Stimulated activated CD8-positive, alpha-beta memory T cell treated with anti-CD3 and anti-CD28 coated beads, Interleukin-4, amount 100 ng/mL, for 48 hours (primary cell): ENCODE measurements around the gene FMOD.
"Not testable (repeated sequence)": the region's sequence is repeated elsewhere in the genome, so short reads cannot be mapped to it uniquely, and the experiment has no call there.

Source experiments
- DNase-seq: peaks from one replicate; pipeline ENCODE4 v3.0.0-alpha.2; 2020

The FMOD gene

GRCh38 chr1:203325026-203325417, 25.9 kb downstream of the FMOD start:
- peak; percentile 69 for DNase-seq

GRCh38 chr1:203324105-203325025, 26.6 kb downstream of the FMOD start:
- peak; percentile 51 for DNase-seq

- no peak for DNase-seq
These were observed 27.3 kb downstream of the FMOD start for GRCh38 chr1:203323587-203323986.

GRCh38 chr1:203322500-203323179, 28.3 kb downstream of the FMOD start:
- DNase-seq, result no peak

GRCh38 chr1:203321273-203322052, 29.5 kb downstream of the FMOD start:
- no peak for DNase-seq

- DNase-seq, result peak; percentile 52
These were observed 30.2 kb downstream of the FMOD start for GRCh38 chr1:203320591-203321272.

GRCh38 chr1:203318229-203318517, 32.7 kb downstream of the FMOD start:
- no peak for DNase-seq

GRCh38 chr1:203317429-203318228, 33.3 kb downstream of the FMOD start:
- no peak for DNase-seq

- DNase-seq, result no peak
These were observed 34.3 kb downstream of the FMOD start for GRCh38 chr1:203316626-203317093.

- not testable (repeated sequence) for DNase-seq
These were observed 36.7 kb downstream of the FMOD start for GRCh38 chr1:203314025-203314759.

GRCh38 chr1:203311368-203312301, 39.3 kb downstream of the FMOD start:
- no peak for DNase-seq

GRCh38 chr1:203308923-203309331, 42.0 kb downstream of the FMOD start:
- no peak for DNase-seq

GRCh38 chr1:203308328-203308922, 42.5 kb downstream of the FMOD start:
- DNase-seq, result no peak

GRCh38 chr1:203307641-203308126, 43.2 kb downstream of the FMOD start:
- no peak for DNase-seq

GRCh38 chr1:203306965-203307541, 43.9 kb downstream of the FMOD start:
- DNase-seq, result peak; percentile 69

GRCh38 chr1:203306089-203306964, 44.6 kb downstream of the FMOD start:
- DNase-seq, result peak; percentile 61

- DNase-seq, result no peak
These were observed 45.2 kb downstream of the FMOD start for GRCh38 chr1:203305809-203306088.
